GM19025 (cell line): ENCODE results near the gene EDEM1.
A peak's percentile ranks its signal among the peaks of the same experiment; 100 is the strongest.
"Not testable (repeated sequence)": the region's sequence is repeated elsewhere in the genome, so short reads cannot be mapped to it uniquely, and the experiment has no call there.

Source experiments
- ATAC-seq: cut with Tn5 transposase; IDR thresholded peaks from one replicate; pipeline ENCODE4 v1.9.1; 2021; ENCODE audit warnings: mild to moderate bottlenecking, low read depth, moderate library complexity; ENCODE audit not compliant: unreplicated experiment

Gene EDEM1

GRCh38 chr3:5187156-5187919 lies at the start of gene EDEM1:
EDEM1 (plus strand) TSS chr3:5187707; CDS start chr3:5187806, 99 bp downstream.
- peak; percentile 85 for ATAC-seq

- ATAC-seq: no peak
Measured at GRCh38 chr3:5138214-5138981, 49.1 kb upstream of the EDEM1 start.

DNA sequence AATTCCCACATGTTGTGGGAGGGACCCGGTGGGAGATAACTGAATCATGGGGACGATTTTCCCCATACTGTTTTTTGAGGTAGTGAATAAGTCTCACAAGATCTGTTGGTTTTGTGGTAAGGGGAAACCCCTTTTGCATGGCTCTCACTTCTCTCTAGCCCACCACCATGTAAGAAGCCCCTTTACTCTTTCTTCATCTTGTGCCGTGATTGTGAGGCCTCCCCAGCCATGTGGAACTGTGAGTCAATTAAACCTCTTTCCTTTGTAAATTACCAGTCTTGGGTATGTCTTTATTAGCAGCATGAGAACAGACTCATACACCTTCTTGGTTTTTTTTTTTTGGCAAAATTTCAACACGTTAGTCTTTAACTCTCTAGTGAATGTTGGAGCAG lies 47.3 kb upstream of the EDEM1 start:
- peak; percentile 45 for ATAC-seq

DNA sequence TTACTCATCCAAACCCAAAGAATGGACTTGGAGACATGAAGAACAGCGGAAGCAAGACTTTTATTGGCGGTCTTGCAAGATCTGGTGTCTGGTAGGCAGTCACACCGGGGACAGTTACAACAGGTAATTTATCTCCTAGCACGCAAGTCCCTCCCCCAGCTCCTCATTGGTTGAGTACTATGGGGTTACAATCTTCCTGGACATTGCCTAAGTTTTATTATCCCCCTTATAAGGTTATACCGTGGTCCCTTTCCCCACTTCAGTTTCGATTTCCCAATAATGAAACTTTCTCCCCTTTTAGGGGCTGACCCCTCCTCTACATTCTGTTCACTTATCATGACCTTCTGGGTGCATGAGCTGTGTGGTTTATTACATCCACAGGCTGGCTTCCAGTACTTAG lies 46.7 kb upstream of the EDEM1 start:
- ATAC-seq: no peak

DNA sequence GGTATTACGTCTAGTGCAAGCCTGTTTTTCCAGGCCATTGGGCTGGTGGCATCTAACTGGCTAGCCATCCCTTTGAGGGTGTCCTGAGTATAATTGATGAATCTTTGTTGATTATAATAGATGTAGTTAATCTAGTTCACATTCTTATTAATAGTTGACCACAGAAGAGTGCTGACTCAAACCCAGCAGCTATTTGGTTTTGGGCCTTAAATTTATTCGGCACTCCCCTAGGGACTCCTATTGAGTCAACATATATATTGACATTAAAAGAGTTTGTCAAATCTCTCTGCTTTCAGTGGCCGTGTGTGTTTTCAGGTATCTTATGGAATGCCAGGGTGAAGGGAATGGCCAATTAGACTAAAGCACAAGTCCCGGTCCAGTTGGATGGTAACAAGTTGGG lies 45.7 kb upstream of the EDEM1 start:
- no peak for ATAC-seq

DNA sequence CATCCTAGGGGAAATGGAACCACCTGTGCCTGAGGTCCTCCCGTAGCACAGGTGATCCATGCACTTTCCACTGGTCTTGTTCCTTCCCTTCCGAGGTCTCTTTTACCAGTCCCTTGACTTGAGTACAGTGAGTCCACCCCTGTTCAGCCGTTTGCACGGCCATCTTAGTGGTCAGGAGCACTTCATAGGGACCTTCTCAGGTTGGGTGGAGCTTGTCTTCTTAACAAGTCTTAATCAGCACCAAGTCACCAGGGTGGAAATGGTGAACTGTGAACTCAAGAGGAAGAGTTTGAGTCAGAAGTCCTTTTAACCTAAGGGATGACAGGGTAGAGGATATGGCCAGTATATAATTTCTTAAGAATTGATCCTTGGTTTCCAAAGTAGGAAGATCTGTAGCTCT lies 44.0 kb upstream of the EDEM1 start:
- ATAC-seq: no peak

DNA sequence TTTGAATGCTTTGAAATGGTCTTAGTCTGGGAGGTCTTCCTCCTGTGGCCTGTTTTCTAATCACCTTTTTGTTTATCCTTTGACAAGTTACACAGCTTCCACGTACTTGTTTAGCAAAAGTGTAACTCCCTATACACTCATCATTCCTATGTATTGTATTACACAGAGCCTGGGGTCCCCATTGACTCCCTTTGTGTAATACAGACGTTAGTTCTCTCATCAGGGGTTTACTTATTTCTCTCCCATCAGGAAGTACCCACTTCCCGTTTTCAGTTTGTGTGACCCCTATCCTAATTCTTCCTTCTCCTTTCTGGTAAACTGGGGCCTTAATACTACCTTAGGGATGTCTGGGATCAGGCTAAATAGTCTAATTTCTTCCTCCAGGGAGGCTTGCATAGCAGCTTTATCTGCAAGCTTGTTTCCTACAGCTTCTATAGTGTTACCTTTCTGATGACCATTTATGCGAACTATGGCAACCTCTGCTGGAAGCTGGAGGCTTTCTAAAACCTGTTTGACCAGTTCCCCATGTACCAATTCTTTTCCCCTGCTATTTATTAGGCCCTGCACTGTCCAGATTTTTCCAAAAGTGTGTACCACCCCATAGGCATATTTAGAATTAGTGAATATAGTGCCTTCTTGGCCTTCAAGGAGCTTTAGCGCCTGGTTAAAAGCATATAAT lies 43.1 kb upstream of the EDEM1 start:
- ATAC-seq: no peak

DNA sequence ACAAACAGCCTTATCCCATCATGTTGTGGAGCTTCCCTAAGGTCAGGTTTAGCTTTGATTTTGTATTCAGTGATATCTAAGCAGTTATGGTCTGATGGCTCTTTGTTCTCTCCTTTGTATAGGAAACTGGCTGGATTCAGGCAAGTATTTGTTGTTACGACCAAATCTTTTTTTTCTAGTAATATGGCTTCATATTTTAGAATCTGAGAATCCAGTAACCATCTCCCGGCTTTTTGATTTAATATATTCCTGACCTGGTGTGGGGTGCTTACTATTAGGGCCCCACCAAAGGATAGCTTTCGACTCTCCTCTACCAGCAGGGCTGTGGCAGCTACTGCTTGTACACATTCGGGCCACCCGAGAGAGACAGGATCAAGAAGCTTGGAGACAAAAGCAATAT lies 42.4 kb upstream of the EDEM1 start:
- no peak for ATAC-seq

DNA sequence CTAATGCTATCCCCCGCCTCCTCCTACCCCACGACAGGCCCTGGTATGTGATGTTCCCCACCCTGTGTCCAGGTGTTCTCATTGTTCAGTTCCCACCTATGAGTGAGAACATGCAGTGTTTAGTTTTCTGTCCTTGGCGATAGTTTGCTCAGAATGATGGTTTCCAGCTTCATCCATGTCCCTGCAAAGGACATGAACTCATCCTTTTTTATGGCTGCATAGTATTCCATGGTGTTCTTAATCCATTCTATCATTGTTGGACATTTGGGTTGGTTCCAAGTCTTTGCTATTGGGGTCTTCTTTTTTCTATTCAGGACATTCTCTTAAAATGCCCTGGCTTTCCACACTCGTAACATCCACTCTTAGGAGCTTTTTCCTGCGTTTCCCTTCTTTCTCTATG lies 40.4 kb upstream of the EDEM1 start:
- ATAC-seq: not testable (repeated sequence)

DNA sequence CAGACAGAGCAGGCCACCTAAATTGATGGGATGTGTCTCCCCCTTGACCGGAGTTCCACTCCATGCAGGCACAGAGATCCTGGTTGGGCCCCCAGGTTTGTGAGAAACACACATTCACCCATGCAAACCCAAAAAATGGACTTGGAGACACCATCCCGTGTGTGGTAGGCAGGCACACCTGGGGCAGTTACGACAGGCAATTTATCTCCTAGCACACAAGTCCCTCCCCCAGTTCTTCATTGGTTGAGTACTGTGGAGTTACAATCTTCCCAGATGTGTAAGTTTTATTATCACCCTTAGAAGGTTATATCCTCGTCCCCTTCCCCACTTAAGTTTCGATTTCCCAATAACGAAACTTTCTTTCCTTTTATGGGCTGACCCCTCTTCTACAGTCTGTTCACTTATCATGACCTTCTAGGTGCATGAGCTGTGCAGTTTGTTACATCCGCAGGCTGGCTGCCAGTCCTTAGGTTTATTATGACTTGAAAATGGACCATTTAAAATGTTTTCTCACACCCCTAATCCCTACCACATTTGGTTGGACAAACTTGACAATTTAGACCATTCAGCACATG lies 38.1 kb upstream of the EDEM1 start:
- ATAC-seq: no peak

DNA sequence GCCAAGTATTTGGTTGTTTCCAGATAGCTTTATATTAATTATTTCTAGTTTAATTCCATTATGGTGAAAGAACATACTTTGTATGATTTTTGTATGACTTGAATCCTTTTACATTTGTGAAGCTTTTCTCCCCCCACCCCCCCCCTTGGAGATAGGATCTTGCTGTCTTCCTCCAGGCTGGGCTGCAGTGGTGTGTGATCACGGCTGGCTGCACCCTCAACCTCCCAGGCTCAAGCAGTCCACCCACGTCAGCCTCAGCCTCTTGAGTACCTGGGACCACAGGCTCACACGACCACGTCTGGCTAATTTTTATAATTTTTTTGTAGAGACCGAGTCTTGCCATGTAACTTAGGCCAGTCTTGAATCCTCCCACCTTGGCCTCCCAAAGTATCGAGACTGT lies 35.9 kb upstream of the EDEM1 start:
- ATAC-seq: no peak

DNA sequence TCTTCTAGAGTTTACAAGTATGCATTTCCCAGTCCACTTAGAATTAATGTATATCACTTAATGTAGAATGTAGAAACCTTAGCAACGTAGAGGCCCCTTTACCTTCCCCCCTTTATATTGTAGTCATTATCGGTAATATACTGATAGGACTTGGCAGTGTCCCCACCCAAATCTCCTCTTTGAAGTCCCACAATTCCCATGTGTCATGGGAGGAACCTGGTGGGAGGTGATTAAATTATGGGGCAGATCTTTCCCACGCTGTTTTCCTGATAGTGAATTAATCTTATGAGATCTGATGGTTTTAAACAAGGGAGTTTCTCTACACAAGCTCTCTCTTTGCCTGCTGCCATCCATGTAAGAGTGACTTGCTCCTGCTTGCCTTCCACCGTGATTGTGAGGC lies 34.4 kb upstream of the EDEM1 start:
- ATAC-seq: no peak

DNA sequence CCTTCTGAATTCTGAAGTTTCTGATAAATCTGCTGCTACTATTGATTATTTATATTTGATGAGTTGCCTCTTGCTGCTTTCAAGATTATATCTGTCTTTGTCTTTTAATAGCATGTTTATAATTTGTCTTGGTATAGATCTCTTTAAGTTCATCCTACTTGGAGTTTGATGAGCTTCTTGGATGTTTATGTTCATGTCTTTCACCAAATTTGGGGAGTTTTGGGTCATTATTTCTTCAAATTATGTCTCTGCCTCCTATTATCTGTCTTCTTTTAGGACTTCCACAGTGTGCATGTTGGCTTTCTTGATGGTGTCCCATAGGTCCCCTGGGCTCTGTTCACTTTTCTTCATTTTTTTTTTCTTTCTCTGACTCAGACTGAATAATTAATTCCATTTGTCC lies 32.3 kb upstream of the EDEM1 start:
- ATAC-seq: no peak

GRCh38 chr3:5160321-5160720 lies 27.2 kb upstream of the EDEM1 start:
- no peak for ATAC-seq

GRCh38 chr3:5160940-5161858 lies 26.3 kb upstream of the EDEM1 start:
- ATAC-seq: no peak

DNA sequence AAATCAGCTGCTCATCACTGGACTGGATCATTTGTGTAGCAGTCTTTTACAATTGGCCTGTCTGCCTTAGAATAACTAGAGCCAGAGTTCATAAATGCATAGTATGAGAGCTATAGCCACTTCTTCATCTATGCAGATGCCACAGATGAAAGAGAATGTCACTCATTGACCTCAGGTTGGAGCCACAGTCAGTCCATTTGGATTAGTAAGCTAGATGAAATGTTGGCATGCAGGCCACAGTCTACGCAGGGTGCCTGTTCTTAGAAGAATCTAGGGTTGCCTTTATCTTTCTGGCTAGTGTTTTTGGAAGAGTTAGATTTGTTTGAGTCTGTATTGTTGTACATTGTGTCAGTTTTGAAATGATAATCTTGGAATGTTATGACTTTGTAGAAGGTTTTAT lies 25.4 kb upstream of the EDEM1 start:
- ATAC-seq: no peak

GRCh38 chr3:5165698-5166097 lies 21.8 kb upstream of the EDEM1 start:
- ATAC-seq: no peak

DNA sequence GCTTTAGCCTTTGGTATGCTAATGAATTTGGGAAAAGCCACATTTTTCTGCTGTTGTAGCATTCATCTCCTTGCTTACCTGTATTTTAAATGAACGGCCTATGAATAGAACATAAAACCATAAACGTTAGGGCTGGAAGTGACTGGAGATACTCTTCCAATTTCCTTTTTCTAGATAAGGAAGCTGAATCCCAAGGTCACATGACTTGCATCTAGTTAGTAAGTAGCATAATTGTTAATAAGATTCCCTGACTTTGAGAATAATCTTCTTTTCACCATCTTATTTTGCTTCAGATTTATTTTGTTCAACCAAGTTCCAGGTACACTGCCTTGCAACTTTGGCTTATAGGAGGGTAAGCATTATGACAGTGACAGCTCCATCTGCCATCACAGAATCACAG lies 20.7 kb upstream of the EDEM1 start:
- ATAC-seq: no peak

GRCh38 chr3:5168110-5168509 lies 19.4 kb upstream of the EDEM1 start:
- no peak for ATAC-seq

DNA sequence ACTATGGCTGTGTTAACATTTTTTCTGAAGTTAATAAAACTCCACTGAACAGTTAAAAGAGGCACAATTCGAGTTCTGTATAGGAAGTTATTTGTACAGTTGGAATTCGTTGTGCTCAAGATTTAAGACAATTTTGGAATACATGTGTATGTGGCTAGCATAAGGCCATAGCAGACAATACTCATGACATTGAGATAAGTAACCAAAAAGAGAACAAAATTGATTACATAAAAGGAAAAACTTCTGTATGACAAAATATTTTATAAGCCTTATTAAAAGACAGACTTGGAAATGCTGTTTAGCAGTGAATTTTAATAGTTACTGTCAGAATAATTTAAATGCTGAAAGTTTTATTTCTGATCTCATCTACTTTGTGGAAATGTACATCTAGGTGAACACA lies 17.7 kb upstream of the EDEM1 start:
- no peak for ATAC-seq
